ENCODE results near the gene ZNF608. TPM values are rescaled to one million over a fixed set of nuclear protein-coding genes. Genes with fewer than 3 reads are reported as not detected.

ZNF608 gene
- total RNA-seq, 1 experiment from 2014 or later = 5.6 TPM

- TF ChIP-seq, protein P1, sequence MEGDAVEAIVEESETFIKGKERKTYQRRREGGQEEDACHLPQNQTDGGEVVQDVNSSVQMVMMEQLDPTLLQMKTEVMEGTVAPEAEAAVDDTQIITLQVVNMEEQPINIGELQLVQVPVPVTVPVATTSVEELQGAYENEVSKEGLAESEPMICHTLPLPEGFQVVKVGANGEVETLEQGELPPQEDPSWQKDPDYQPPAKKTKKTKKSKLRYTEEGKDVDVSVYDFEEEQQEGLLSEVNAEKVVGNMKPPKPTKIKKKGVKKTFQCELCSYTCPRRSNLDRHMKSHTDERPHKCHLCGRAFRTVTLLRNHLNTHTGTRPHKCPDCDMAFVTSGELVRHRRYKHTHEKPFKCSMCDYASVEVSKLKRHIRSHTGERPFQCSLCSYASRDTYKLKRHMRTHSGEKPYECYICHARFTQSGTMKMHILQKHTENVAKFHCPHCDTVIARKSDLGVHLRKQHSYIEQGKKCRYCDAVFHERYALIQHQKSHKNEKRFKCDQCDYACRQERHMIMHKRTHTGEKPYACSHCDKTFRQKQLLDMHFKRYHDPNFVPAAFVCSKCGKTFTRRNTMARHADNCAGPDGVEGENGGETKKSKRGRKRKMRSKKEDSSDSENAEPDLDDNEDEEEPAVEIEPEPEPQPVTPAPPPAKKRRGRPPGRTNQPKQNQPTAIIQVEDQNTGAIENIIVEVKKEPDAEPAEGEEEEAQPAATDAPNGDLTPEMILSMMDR (IDR thresholded peaks at IDR 0.05 in 2 of 3, conservative IDR thresholded peaks at IDR 0.05 in 1 of 3; ENCODE audit: borderline replicate concordance in 1 of 3, insufficient read depth in 1 of 3, low read depth in 2 of 3, low read length in 2 of 3) = no peak
Observed at GRCh38 chr5:124742983-124743601, 3.3 kb downstream of the ZNF608 start (continued).

DNA sequence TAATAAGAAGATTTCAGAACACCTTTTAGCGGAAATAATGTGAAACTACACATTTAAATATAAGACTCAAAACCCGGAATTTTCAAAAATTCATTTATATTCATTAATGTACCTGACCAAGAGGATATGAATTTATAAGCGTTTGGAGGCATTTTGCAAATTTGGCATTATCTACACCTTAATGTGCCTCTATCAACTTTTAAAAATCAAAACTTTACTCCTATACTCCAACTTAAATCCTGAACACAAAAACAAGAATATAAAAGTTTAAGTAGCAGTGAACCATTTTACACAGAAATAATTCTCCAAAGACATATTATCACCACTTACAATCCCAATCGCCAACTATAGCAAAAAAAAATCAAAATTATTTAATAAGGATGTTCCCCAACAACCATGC, 3.9 kb downstream of the ZNF608 start:
- Histone ChIP-seq H2AFZ (ENCODE audit: low read depth, low read length, poor library complexity, severe bottlenecking) (no peak overlapping the region), H3K9me3 (ENCODE audit: control insufficient read depth in 1 of 2, insufficient read depth in 1 of 2, low read depth in 1 of 2, low read length in 2 of 2) (no peaks in the 10 kb centered on the region), H3K9ac (ENCODE audit: low read length) (peak overlapping the region; percentile 44), H3K36me3 (ENCODE audit: control insufficient read depth in 1 of 2, insufficient read depth in 2 of 2, low read length in 2 of 2) (no peaks in the 10 kb centered on the region), H3K4me1 (ENCODE audit: control insufficient read depth in 1 of 2, insufficient read depth in 2 of 2, low read length in 2 of 2) (peaks cover 65 to 79% of the 10 kb centered on the region in 2 experiments), H3K27ac (ENCODE audit: low read depth, low read length) (peak overlapping the region; percentile 79; the same call in 1 of the 2 replicates), H4K20me1 (ENCODE audit: insufficient read depth) (no peaks in the 10 kb centered on the region), H3K4me3 (replicated peaks in 1 of 2; ENCODE audit: low read depth in 1 of 2, low read length in 2 of 2) (peak overlapping the region in 1 of 2 experiments; percentile 44; a peak in 2 of 4 replicates), H3K4me2 (ENCODE audit: low read length) (peak overlapping the region; percentile 76), H3K9me2 (ENCODE audit: insufficient read depth) (no peaks in the 10 kb centered on the region), H3K79me2 (ENCODE audit: insufficient read depth, low read length) (no peaks in the 10 kb centered on the region), H3K27me3 (ENCODE audit: insufficient read depth, low read length) (no peaks in the 10 kb centered on the region)
- intact Hi-C loops (cut with micrococcal nuclease) = loop anchor here (5.0 to 10.0 kb wide), 2 partner anchors 145 to 788 kb away; no protein-coding TSS in a partner anchor
- ChIA-PET POLR2A (no interaction called here), RAD21 (ENCODE audit: low non-redundant PET in 1 of 2, low total read pairs in 2 of 2, uncharacterized antibody in 2 of 2, unreplicated experiment in 2 of 2) (interaction anchor here in 1 of 2 experiments (0.7 kb wide), 2 partner anchors 20 to 96 kb away, joined by 3 to 4 read pairs; no protein-coding TSS in a partner anchor), CTCF (no interaction called here)
- BruUV-seq (replicated peaks) = no TSS peak
- DNase-seq (ENCODE audit: low read depth, low spot score) (no peak), ATAC-seq (no peak)
- no peak for TF ChIP-seq ZBTB33 (IDR thresholded peaks at IDR 0.05; ENCODE audit: extremely low read depth, insufficient replicate concordance, low read length)
- no peak for TF ChIP-seq ELF1 (IDR thresholded peaks at IDR 0.05; ENCODE audit: borderline replicate concordance, low read depth)
- no peak for TF ChIP-seq CEBPB (IDR thresholded peaks at IDR 0.05; ENCODE audit: low read depth)
- TF ChIP-seq MAX (IDR thresholded peaks at IDR 0.05) = no peak
- no peak for TF ChIP-seq TCF7L2 (IDR thresholded peaks at IDR 0.05; ENCODE audit: borderline replicate concordance, extremely low read depth, insufficient read depth, insufficient read length)
- TF ChIP-seq YY1 (IDR thresholded peaks at IDR 0.05; ENCODE audit: extremely low read depth, insufficient replicate concordance, low read depth, low read length) = no peak
- TF ChIP-seq POLR2A (IDR thresholded peaks at IDR 0.05; ENCODE audit: borderline replicate concordance, extremely low read depth, insufficient read depth, insufficient read length) = no peak
- no peak for TF ChIP-seq CBX3 (IDR thresholded peaks at IDR 0.05; ENCODE audit: low read depth)
- no peak for TF ChIP-seq FOSL1 (IDR thresholded peaks at IDR 0.05; ENCODE audit: low read depth)
- TF ChIP-seq SIN3A (IDR thresholded peaks at IDR 0.05; ENCODE audit: low read depth) = no peak

All from HCT116 (cell line).